HG03354 (cell line): ENCODE measurements around the gene C12orf75.

ENCODE experiments used
- ATAC-seq: cut with Tn5 transposase; IDR thresholded peaks from one replicate; pipeline ENCODE4 v1.9.1; 2021; ENCODE audit warnings: mild to moderate bottlenecking; ENCODE audit not compliant: unreplicated experiment, poor library complexity, severe bottlenecking

C12orf75 gene

GRCh38 chr12:105359856-105360255 is 29.4 kb downstream of the C12orf75 start:
- ATAC-seq: no peak

GRCh38 chr12:105363890-105364289 is 33.4 kb downstream of the C12orf75 start:
- ATAC-seq: no peak

GRCh38 chr12:105365231-105365630 is 34.7 kb downstream of the C12orf75 start:
- no peak for ATAC-seq

- ATAC-seq: no peak
Measured at GRCh38 chr12:105368047-105368646, 37.7 kb downstream of the C12orf75 start.

GRCh38 chr12:105369014-105369413 is 38.5 kb downstream of the C12orf75 start:
- no peak for ATAC-seq

- no peak for ATAC-seq
Measured at GRCh38 chr12:105374303-105374702, 43.8 kb downstream of the C12orf75 start.

- ATAC-seq: no peak
Measured at GRCh38 chr12:105377077-105377476, 46.6 kb downstream of the C12orf75 start.

GRCh38 chr12:105378911-105379310 is 48.4 kb downstream of the C12orf75 start:
- no peak for ATAC-seq

- ATAC-seq: no peak
Measured at GRCh38 chr12:105382771-105383622, 52.5 kb downstream of the C12orf75 start.

- no peak for ATAC-seq
Measured at GRCh38 chr12:105384220-105384619, 53.7 kb downstream of the C12orf75 start.

GRCh38 chr12:105384916-105385535 is 54.5 kb downstream of the C12orf75 start:
- ATAC-seq: no peak

GRCh38 chr12:105386431-105386830 is 55.9 kb downstream of the C12orf75 start:
- ATAC-seq: no peak

GRCh38 chr12:105391231-105391630 is 60.7 kb downstream of the C12orf75 start:
- no peak for ATAC-seq

- ATAC-seq: no peak
Measured at GRCh38 chr12:105393587-105393986, 63.1 kb downstream of the C12orf75 start.

GRCh38 chr12:105396024-105396423 is 65.5 kb downstream of the C12orf75 start:
- ATAC-seq: no peak

GRCh38 chr12:105396983-105397382 is 66.5 kb downstream of the C12orf75 start:
- no peak for ATAC-seq

GRCh38 chr12:105398930-105399329 is 68.4 kb downstream of the C12orf75 start:
- no peak for ATAC-seq

GRCh38 chr12:105399428-105400081 is 69.1 kb downstream of the C12orf75 start:
- ATAC-seq: no peak

GRCh38 chr12:105400227-105400626 is 69.7 kb downstream of the C12orf75 start:
- no peak for ATAC-seq

GRCh38 chr12:105401198-105401597 is 70.7 kb downstream of the C12orf75 start:
- ATAC-seq: no peak
